ENCODE data around the gene ARHGEF7. TPM values are rescaled to one million over a fixed set of nuclear protein-coding genes. Genes with fewer than 3 reads are reported as not detected.

Gene ARHGEF7
- total RNA-seq, 1 donor from 2014 or later: 64.6 TPM

DNA sequence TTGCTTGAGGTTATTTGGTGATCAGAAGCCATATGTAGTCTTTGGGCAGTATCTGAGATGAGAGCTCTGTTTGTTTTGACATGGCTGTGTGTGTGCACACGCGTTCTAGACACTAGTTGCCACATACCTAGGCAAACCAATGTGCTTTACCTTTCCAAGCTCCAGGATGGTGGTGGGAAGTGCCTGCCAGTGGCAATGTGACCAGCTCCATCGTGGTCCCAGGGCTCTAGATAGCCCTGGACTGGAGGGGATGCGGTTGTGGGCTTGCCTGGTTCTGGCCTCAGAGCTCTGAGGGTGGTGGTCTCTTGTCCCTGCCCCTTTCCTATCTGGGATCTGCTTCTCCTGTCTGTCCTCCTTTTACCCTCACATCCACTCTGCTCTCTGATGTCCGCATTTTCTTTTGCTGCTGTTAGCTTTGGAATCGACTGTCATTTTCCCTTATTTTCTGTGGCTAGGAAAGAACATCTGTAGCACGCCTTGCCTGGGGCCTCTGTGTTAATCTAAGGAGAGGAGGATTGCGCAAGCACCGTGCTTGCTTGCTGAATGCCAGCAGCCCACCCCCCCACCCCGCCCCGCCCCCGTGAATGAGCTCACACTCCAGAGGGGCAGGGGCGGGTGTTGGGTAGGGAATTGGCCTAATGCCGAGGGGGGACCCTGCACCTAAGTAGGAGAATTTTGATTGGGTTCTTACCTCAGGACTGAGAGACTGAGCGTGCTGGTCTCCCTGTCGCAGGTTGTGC lies 89.5 kb downstream of the ARHGEF7 start:
- no peaks in the 10 kb centered on the region for H3K9me3 ChIP-seq (ENCODE audit: low read depth)
- H3K9ac ChIP-seq: no peak overlapping the region
- H2AFZ ChIP-seq (replicated peaks): no peak overlapping the region
- H3F3A ChIP-seq (ENCODE audit: low read depth): peaks cover 8% of the 10 kb centered on the region
- no peaks in the 10 kb centered on the region for H3K36me3 ChIP-seq
- H3K79me2 ChIP-seq (ENCODE audit: low read depth): peaks cover 96% of the 10 kb centered on the region
- H4K20me1 ChIP-seq (ENCODE audit: low read depth): peaks cover 88% of the 10 kb centered on the region
- peak overlapping the region; percentile 61 for H3K4me3 Mint-ChIP-seq
- no peak for TF ChIP-seq EZH2 (IDR thresholded peaks at IDR 0.05)
- TF ChIP-seq, protein P1, sequence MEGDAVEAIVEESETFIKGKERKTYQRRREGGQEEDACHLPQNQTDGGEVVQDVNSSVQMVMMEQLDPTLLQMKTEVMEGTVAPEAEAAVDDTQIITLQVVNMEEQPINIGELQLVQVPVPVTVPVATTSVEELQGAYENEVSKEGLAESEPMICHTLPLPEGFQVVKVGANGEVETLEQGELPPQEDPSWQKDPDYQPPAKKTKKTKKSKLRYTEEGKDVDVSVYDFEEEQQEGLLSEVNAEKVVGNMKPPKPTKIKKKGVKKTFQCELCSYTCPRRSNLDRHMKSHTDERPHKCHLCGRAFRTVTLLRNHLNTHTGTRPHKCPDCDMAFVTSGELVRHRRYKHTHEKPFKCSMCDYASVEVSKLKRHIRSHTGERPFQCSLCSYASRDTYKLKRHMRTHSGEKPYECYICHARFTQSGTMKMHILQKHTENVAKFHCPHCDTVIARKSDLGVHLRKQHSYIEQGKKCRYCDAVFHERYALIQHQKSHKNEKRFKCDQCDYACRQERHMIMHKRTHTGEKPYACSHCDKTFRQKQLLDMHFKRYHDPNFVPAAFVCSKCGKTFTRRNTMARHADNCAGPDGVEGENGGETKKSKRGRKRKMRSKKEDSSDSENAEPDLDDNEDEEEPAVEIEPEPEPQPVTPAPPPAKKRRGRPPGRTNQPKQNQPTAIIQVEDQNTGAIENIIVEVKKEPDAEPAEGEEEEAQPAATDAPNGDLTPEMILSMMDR (IDR thresholded peaks at IDR 0.05): no peak
- no peak for TF ChIP-seq EZH2phosphoT487 (IDR thresholded peaks at IDR 0.05)
- peaks cover 48% of the 10 kb centered on the region for H3K4me1 ChIP-seq
- H3K4me2 ChIP-seq: peak overlapping the region; percentile 23
- peak; percentile 63 for DNase-seq (ENCODE audit: low spot score)
- no peak overlapping the region for H3K27ac Mint-ChIP-seq
- no peak overlapping the region for H3K27ac ChIP-seq
- H3K27me3 ChIP-seq: no peaks in the 10 kb centered on the region
- H3K36me3 Mint-ChIP-seq: peaks cover 19% of the 10 kb centered on the region
- H3K4me1 Mint-ChIP-seq: peaks cover 54% of the 10 kb centered on the region
- peaks cover 2% of the 10 kb centered on the region for H3K27me3 Mint-ChIP-seq (ENCODE audit: insufficient read depth, low read depth)
- no peak overlapping the region for H3K4me3 ChIP-seq
- H3K9me3 Mint-ChIP-seq: peaks cover 7% of the 10 kb centered on the region

DNA sequence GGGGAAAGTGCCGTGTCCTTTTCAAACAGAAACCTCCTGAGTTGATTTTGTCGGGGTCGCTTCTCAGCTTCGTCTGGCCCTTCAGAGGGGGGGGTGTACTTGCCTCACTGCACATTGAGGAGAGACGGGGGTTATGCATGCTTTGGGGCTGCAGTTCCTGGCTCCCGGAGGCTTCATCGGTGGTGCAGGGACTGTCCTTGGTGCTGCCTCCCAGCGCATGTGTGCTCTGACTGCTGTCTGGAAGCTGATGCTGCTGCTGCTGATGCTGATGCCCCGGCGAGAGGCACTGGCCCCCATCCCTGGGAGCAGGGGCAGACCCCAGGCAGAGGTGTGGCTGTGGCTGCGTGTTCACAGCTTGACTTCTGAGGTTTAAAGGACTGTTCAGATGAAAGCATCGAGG lies 91.0 kb downstream of the ARHGEF7 start:
- H3K4me3 ChIP-seq: no peak overlapping the region
- no peaks in the 10 kb centered on the region for H3K36me3 ChIP-seq
- no peak overlapping the region for H3K4me3 Mint-ChIP-seq
- H3K4me1 ChIP-seq: peaks cover 62% of the 10 kb centered on the region
- H3K27me3 ChIP-seq: no peaks in the 10 kb centered on the region
- no peak for DNase-seq (ENCODE audit: low spot score)
- no peak overlapping the region for H3K9ac ChIP-seq
- peaks cover 2% of the 10 kb centered on the region for H3K27me3 Mint-ChIP-seq (ENCODE audit: insufficient read depth, low read depth)
- peaks cover 91% of the 10 kb centered on the region for H4K20me1 ChIP-seq (ENCODE audit: low read depth)
- no peak overlapping the region for H2AFZ ChIP-seq (replicated peaks)
- H3K9me3 Mint-ChIP-seq: no peaks in the 10 kb centered on the region
- peaks cover 24% of the 10 kb centered on the region for H3F3A ChIP-seq (ENCODE audit: low read depth)
- H3K27ac ChIP-seq: no peak overlapping the region
- no peak overlapping the region for H3K4me2 ChIP-seq
- H3K4me1 Mint-ChIP-seq: peaks cover 66% of the 10 kb centered on the region
- no peaks in the 10 kb centered on the region for H3K9me3 ChIP-seq (ENCODE audit: low read depth)
- H3K36me3 Mint-ChIP-seq: peaks cover 9% of the 10 kb centered on the region
- no peak for TF ChIP-seq EZH2 (IDR thresholded peaks at IDR 0.05)
- no peak for TF ChIP-seq EZH2phosphoT487 (IDR thresholded peaks at IDR 0.05)
- TF ChIP-seq, protein P1 (IDR thresholded peaks at IDR 0.05): no peak
- no peak overlapping the region for H3K27ac Mint-ChIP-seq
- peaks cover 96% of the 10 kb centered on the region for H3K79me2 ChIP-seq (ENCODE audit: low read depth)

DNA sequence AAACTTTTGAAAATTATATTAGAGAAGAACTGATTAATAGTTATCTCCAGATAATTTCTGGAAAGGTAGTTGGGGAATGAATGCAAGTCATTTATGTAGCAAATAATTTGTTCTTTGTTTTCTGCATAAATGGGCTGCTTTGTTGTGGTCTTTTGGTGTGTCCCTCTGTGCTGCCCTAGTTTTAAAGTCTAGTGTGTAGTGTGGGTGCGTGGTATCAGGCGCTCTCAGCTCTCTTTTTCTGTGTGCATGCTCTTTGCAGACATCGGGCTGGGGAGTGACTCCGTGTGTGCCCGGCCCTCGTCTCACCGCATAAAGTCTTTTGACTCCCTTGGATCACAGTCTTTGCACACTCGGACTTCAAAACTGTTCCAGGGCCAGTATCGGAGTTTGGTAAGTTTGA lies 94.5 kb downstream of the ARHGEF7 start:
- H3K4me1 Mint-ChIP-seq: peaks cover 65% of the 10 kb centered on the region
- TF ChIP-seq, protein P1 (IDR thresholded peaks at IDR 0.05): no peak
- TF ChIP-seq EZH2 (IDR thresholded peaks at IDR 0.05) (no peak), EZH2phosphoT487 (IDR thresholded peaks at IDR 0.05) (no peak)
- no peaks in the 10 kb centered on the region for H3K9me3 Mint-ChIP-seq
- no peak for DNase-seq (ENCODE audit: low spot score)
- H3K79me2 ChIP-seq (ENCODE audit: low read depth): peaks cover 97% of the 10 kb centered on the region
- no peak overlapping the region for H3K27ac Mint-ChIP-seq
- no peak overlapping the region for H3K4me3 Mint-ChIP-seq
- peak overlapping the region; percentile 60 for H3K4me2 ChIP-seq
- no peaks in the 10 kb centered on the region for H3K27me3 ChIP-seq
- H4K20me1 ChIP-seq (ENCODE audit: low read depth): peaks cover 90% of the 10 kb centered on the region
- H3K27me3 Mint-ChIP-seq (ENCODE audit: insufficient read depth, low read depth): peaks cover 2% of the 10 kb centered on the region
- peak overlapping the region; percentile 78 for H3K27ac ChIP-seq
- H2AFZ ChIP-seq (replicated peaks): no peak overlapping the region
- H3K36me3 ChIP-seq: no peaks in the 10 kb centered on the region
- H3K4me1 ChIP-seq: peaks cover 54% of the 10 kb centered on the region
- H3K9me3 ChIP-seq (ENCODE audit: low read depth): no peaks in the 10 kb centered on the region
- H3K9ac ChIP-seq: no peak overlapping the region
- peaks cover 27% of the 10 kb centered on the region for H3F3A ChIP-seq (ENCODE audit: low read depth)
- H3K36me3 Mint-ChIP-seq: peaks cover 11% of the 10 kb centered on the region
- H3K4me3 ChIP-seq: no peak overlapping the region

Data from neural progenitor cell (in vitro differentiated cells).